ENCODE data around the gene GPS2. TPM values are rescaled to one million over a fixed set of nuclear protein-coding genes. Genes with fewer than 3 reads are reported as not detected.

Gene GPS2
- total RNA-seq, 1 experiment from 2014 or later = 119 TPM

- DNase-seq (ENCODE audit: low read depth) = no peak
Measured at GRCh38 chr17:7318121-7318860, 3.1 kb upstream of the GPS2 start.

GRCh38 chr17:7317161-7317803 lies 2.1 kb upstream of the GPS2 start:
- DNase-seq (ENCODE audit: low read depth) = no peak

- no peak for DNase-seq (ENCODE audit: low read depth)
Measured at GRCh38 chr17:7315570-7316235, 543 bp upstream of the GPS2 start.

- DNase-seq (ENCODE audit: low read depth) = peak; percentile 30
Measured at GRCh38 chr17:7313890-7314718, 1.1 kb downstream of the GPS2 start.

GRCh38 chr17:7313088-7313889 lies 1.9 kb downstream of the GPS2 start:
- DNase-seq (ENCODE audit: low read depth) = no peak

GRCh38 chr17:7312432-7313087 lies 2.6 kb downstream of the GPS2 start:
- no peak for DNase-seq (ENCODE audit: low read depth)

GRCh38 chr17:7311110-7311705 lies 4.0 kb downstream of the GPS2 start:
- no peak for DNase-seq (ENCODE audit: low read depth)

- DNase-seq (ENCODE audit: low read depth) = no peak
Measured at GRCh38 chr17:7309628-7310027, 5.5 kb downstream of the GPS2 start.

- DNase-seq (ENCODE audit: low read depth) = peak; percentile 80
Measured at GRCh38 chr17:7308625-7309433, 6.3 kb downstream of the GPS2 start.

- DNase-seq (ENCODE audit: low read depth) = peak; percentile 33
Measured at GRCh38 chr17:7307686-7308624, 7.2 kb downstream of the GPS2 start.

GRCh38 chr17:7306911-7307685 lies 8.1 kb downstream of the GPS2 start, which contains the start of gene EIF5A:
Gene EIF5A, plus strand, starts transcription at chr17:7307628. Its CDS starts 2,008 bp downstream, at chr17:7309636.
- DNase-seq (ENCODE audit: low read depth) = peak; percentile 100

- no peak for DNase-seq (ENCODE audit: low read depth)
Measured at GRCh38 chr17:7304179-7304578, 11.0 kb downstream of the GPS2 start.

- DNase-seq (ENCODE audit: low read depth) = peak; percentile 75
Measured at GRCh38 chr17:7296189-7296861, 18.8 kb downstream of the GPS2 start.

- DNase-seq (ENCODE audit: low read depth) = no peak
Measured at GRCh38 chr17:7295230-7296180, 19.7 kb downstream of the GPS2 start.

GRCh38 chr17:7294614-7295153 lies 20.5 kb downstream of the GPS2 start, which contains the start of gene YBX2:
Gene YBX2, minus strand, starts transcription at chr17:7294639. Its CDS starts 139 bp downstream, at chr17:7294500.
- no peak for DNase-seq (ENCODE audit: low read depth)

All from LHCN-M2 (cell line).